MV-4-11 (cell line): ENCODE measurements around the gene VPS13D.

Source experiments
- DNase-seq: peaks from one replicate; lab custom pipeline; 2025; lab: John Stamatoyannopoulos, UW

The VPS13D gene

GRCh38 chr1:12553963-12554362 is 324.1 kb downstream of the VPS13D start:
- DNase-seq: no peak

GRCh38 chr1:12554521-12555305 is 324.9 kb downstream of the VPS13D start:
- no peak for DNase-seq

DNA sequence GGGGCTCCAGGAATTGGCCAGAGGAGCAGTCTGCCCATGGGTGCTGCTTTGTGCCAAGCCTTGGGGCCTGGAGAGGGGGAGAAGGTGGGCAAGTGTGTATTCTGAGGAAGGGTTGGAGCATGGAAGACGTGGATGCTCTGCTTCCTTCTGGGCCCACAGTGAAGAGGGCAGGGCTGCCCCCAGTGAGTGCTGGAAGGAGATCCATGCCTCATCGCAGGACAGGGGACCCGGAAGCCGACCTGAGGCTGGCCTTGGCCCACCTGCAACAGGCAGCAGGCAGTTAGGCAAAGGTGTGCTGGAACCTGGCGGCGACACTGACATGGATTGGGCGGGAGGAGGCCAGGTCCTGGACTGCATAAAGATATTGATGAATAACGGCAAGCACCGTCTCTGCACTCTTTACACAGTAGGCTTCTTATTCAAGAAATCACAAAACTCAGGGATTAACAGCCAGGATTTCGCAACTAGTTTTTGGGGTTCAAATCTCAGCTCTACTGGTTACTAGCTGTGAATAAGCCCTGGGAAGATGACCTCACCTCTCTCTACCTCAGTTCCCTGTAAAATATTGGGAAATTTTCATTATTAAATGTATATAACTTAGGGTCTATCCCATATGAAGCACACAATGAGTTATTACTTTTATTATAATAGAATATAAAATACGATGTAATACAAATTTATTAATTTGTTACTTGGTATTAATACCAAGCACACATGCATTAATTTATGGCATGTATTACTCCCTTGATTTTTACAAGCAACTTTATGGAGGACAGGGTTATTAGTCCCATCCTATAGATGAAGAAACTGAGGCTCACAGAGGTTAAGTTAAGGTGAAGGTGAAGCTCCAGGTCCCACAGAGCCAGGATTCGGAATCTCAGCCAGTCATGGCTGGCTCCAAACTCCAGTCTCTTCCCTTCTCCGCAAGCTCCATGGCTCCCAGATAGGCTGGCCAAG is 325.9 kb downstream of the VPS13D start:
- DNase-seq: no peak

DNA sequence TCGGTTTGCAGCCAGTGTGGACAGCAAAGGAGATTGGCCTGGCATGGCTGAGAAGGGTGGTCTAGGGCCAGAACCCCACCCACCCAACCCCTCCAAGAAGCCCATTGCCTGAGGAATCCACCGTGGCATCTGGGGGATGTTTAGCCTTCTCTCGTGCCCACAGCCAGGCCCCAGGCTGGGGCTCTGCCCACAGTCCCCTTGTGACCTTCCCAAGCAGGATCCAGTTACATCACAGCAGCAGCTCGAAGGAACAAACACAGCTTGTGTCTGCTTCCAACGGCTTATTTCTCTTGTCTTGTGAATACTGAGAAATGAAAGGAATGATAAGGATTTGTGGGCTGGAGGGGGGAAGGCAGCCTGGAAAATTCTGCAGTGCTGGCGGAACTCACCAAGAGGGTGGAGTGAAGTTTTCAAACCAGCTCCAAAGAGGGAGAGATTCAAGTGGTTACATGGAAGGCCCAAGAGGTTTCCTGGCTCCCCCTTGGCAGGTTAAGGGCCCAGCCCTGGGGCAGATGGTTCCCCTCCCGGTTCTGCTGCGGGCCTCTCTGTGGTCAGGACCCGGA is 326.6 kb downstream of the VPS13D start:
- DNase-seq: peak; percentile 11

DNA sequence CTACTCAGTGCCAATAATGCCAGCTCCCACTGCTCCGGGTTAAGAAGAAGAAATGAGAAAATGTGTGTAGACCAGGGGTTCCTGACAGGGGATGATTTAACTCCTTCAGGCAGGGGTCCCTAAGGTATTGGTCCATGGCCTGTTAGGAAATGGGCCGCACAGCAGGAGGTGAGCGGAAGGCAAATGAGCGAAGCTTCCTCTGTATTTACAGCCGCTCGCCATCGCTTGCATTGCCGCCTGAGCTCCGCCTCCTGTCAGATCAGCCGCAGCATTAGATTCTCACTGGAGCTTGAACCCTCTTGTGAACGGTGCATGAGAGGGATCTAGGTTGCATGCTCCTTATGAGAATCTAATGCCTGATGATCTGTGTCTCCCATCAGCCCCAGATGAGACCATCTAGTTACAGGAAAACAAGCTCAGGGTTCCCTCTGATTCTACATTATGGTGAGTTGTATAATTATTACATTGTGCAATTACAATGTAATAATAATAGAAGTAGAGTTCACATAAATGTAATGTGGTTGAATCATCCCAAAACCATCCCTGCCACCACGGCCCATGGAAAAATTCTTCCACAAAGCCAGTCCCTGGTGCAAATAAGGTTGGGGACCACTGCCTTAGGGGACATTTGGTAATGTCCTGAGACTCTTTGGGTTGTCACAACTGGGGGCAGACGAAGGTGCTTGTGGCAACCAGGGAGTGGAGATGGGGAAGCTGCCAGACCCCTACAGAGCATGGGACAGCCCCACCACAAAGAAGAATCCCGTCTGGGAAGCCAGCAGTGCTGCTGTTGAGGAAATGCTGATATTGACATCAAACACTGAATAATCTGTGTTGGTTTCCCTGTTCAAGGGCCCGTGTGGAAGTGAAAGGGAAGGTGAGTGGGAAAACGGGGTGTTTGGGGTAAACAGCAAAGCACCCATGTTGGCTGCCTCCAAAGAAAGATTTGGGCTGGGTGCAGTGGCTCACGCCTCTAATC is 327.4 kb downstream of the VPS13D start:
- DNase-seq: no peak

- DNase-seq: no peak
These were observed 331.3 kb downstream of the VPS13D start for GRCh38 chr1:12561121-12561520.
